Astrocyte (in vitro differentiated cells and primary cell): ENCODE data around the gene LRTM2.

Source experiments
- EZH2 ChIP-seq: IDR thresholded peaks from 2 replicates; pipeline ENCODE4 v1.6.1; 2012; ENCODE audit warnings: mild to moderate bottlenecking, low read length, inconsistent platforms; ENCODE audit not compliant: insufficient read depth
- TF ChIP-seq, protein P1 (sequence below): IDR thresholded peaks from 2 replicates; pipeline ENCODE4 v1.5.1; 2011; ENCODE audit warnings: low read depth, mild to moderate bottlenecking, inconsistent platforms, low read length, moderate library complexity; ENCODE audit not compliant: insufficient read depth

GRCh38 chr12:1870998-1871917 is 50.9 kb downstream of the LRTM2 start:
- TF ChIP-seq, protein P1, sequence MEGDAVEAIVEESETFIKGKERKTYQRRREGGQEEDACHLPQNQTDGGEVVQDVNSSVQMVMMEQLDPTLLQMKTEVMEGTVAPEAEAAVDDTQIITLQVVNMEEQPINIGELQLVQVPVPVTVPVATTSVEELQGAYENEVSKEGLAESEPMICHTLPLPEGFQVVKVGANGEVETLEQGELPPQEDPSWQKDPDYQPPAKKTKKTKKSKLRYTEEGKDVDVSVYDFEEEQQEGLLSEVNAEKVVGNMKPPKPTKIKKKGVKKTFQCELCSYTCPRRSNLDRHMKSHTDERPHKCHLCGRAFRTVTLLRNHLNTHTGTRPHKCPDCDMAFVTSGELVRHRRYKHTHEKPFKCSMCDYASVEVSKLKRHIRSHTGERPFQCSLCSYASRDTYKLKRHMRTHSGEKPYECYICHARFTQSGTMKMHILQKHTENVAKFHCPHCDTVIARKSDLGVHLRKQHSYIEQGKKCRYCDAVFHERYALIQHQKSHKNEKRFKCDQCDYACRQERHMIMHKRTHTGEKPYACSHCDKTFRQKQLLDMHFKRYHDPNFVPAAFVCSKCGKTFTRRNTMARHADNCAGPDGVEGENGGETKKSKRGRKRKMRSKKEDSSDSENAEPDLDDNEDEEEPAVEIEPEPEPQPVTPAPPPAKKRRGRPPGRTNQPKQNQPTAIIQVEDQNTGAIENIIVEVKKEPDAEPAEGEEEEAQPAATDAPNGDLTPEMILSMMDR: no peak
- no peak for TF ChIP-seq EZH2
